ENCODE measurements around the gene IRAK3. TPM values are rescaled to one million over a fixed set of nuclear protein-coding genes. Genes with fewer than 3 reads are reported as not detected.
A peak's percentile ranks its signal among the peaks of the same experiment; 100 is the strongest.

Gene IRAK3, protein sequence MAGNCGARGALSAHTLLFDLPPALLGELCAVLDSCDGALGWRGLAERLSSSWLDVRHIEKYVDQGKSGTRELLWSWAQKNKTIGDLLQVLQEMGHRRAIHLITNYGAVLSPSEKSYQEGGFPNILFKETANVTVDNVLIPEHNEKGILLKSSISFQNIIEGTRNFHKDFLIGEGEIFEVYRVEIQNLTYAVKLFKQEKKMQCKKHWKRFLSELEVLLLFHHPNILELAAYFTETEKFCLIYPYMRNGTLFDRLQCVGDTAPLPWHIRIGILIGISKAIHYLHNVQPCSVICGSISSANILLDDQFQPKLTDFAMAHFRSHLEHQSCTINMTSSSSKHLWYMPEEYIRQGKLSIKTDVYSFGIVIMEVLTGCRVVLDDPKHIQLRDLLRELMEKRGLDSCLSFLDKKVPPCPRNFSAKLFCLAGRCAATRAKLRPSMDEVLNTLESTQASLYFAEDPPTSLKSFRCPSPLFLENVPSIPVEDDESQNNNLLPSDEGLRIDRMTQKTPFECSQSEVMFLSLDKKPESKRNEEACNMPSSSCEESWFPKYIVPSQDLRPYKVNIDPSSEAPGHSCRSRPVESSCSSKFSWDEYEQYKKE
- 10 to 100 TPM in 1 of 4 donors, 1 to 10 TPM in 3; 5.6 to 13.8 (median 6.7) TPM for total RNA-seq

DNA sequence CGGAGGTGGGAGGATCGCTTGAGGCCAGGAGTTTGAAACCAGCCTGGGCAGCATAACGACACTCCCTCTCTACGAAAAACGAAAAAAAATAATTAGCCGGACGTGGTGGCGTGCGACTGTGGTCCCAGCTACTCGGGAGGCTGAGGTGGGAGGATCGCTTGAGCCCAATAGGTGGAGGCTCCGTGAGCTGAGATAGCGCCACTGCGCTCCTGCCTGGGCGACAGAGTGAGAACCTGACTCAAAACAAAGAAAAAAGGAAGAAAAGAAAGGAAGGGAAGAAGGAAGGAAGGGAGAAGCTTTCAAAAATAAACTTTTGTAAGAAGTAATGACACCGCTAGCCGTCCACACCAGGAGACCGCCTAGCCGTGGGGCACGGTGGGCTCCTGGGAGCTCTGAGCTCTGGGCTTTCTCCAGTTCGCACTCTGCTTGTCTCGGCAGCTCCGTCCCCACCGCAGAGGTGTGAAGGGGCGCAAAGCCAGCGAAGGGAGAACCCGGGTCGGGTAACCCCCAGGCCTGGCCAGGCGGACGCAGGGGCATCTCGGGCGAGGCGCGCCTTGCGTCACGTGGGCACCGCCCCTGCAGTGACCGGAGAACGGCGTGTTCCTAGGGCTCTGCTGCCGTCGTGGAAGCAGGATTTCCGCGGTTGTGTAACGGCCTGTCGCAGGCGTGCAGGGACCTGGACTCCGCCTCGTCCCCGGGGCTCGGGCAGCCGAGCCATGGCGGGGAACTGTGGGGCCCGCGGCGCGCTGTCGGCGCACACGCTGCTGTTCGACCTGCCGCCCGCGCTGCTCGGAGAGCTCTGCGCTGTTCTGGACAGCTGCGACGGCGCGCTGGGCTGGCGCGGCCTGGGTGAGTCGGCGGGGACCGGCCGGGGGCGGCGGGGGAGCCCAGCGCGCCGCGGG, at the start of gene IRAK3:
TSS of gene IRAK3 (plus strand) at position 631 of the 902 bp plus-strand sequence. CDS start at position 717, 86 bp downstream.
- TF ChIP-seq, protein P1, sequence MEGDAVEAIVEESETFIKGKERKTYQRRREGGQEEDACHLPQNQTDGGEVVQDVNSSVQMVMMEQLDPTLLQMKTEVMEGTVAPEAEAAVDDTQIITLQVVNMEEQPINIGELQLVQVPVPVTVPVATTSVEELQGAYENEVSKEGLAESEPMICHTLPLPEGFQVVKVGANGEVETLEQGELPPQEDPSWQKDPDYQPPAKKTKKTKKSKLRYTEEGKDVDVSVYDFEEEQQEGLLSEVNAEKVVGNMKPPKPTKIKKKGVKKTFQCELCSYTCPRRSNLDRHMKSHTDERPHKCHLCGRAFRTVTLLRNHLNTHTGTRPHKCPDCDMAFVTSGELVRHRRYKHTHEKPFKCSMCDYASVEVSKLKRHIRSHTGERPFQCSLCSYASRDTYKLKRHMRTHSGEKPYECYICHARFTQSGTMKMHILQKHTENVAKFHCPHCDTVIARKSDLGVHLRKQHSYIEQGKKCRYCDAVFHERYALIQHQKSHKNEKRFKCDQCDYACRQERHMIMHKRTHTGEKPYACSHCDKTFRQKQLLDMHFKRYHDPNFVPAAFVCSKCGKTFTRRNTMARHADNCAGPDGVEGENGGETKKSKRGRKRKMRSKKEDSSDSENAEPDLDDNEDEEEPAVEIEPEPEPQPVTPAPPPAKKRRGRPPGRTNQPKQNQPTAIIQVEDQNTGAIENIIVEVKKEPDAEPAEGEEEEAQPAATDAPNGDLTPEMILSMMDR (IDR thresholded peaks at IDR 0.05) = no peak
- TF ChIP-seq POLR2A (IDR thresholded peaks at IDR 0.05) (peak; percentile 76), EP300 (IDR thresholded peaks at IDR 0.05; ENCODE audit: low read depth) (peak; percentile 90), POLR2AphosphoS5 (IDR thresholded peaks at IDR 0.05) (peak; percentile 85 to 92 (median 89))

DNA sequence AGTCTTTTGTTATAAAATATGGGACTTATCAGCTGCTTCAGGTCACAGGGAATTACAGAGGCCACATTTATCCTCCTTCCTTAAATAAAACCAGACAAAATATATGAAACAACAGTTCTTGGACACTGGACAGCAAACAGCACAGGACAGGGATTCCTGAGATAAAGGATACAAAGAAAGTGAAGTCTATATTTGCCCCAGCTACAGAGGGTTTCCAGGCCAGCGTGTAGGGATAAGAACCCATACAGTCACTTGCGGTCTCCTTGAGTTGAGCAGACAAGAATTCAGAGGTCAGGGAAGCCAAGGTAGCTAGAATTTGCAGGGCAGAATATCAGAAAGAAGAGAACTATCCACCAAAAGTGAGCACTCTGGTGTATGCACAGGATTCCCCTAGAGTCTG, 49.7 kb upstream of the IRAK3 start:
- in situ Hi-C loops (cut with MboI; ENCODE audit: low pct_ligation_motif_present in 1 of 4, low pct_unique_long_range_greater_than_20kb in 1 of 4, low sequenced_read_pairs in 3 of 4) = loop anchor here in 2 of 4 donors (25.0 kb wide), 2 partner anchors 148 to 273 kb away; no protein-coding TSS in a partner anchor

More for the DNA sequence above, at the start of gene IRAK3:
- in situ Hi-C loops (cut with MboI; ENCODE audit: low pct_ligation_motif_present in 1 of 4, low pct_unique_long_range_greater_than_20kb in 1 of 4, low sequenced_read_pairs in 3 of 4) (no loop called here), intact Hi-C loops (cut with DNase I; ENCODE audit: low total_unique reads) (no loop called here)
- Histone ChIP-seq H3K4me1 (peaks cover 0 to 6% (median 4%) of the 10 kb centered on the region in 4 donors), H3K27me3 (peaks cover 24% of the 10 kb centered on the region), H3K27ac (peak within 1 kb of the TSS; percentile 70 to 81 (median 77)), H3K9me3 (no peaks in the 10 kb centered on the region), H3K4me3 (peak within 1 kb of the TSS; percentile 2 to 47 (median 44)), H3K36me3 (no peaks in the 10 kb centered on the region)
- WGBS, 2 donors (ENCODE audit: low coverage in 1 of 2) = 27% methylated on average over 71 of the region's 82 CpGs; no CpG with 5 or more reads in 1 of the 2 donors
- peak; percentile 83 for DNase-seq

DNA sequence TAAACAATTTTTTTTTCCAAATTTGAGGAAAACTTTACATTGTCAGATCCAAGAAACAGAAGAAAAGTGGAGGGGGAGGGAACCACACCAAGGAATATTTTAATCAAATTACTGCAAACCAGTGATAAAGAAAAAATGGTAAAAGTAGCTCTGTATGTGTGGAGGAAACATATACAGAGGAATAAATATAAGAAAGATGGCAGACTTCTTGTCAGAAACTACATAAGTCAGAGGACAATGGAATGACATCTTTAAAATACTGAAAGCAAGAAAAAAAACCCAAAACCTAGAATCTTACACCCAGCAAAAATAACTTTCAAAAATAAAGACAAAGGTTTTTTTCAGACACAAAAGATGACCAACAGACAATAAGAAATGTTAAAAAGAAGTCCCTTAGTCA, 48.3 kb upstream of the IRAK3 start:
- peaks cover 0 to 58% (median 26%) of the 10 kb centered on the region in 4 donors for H3K36me3 ChIP-seq
- in situ Hi-C loops (cut with MboI; ENCODE audit: low pct_ligation_motif_present in 1 of 4, low pct_unique_long_range_greater_than_20kb in 1 of 4, low sequenced_read_pairs in 3 of 4) = loop anchor here in 2 of 4 donors (25.0 kb wide), 2 partner anchors 147 to 272 kb away; no protein-coding TSS in a partner anchor
- TF ChIP-seq POLR2A (IDR thresholded peaks at IDR 0.05) = no peak
- no peak for TF ChIP-seq POLR2AphosphoS5 (IDR thresholded peaks at IDR 0.05)
- TF ChIP-seq, protein P1 (IDR thresholded peaks at IDR 0.05) = no peak
- TF ChIP-seq EP300 (IDR thresholded peaks at IDR 0.05; ENCODE audit: low read depth) = no peak

More for the DNA sequence above, 49.7 kb upstream of the IRAK3 start:
- H3K36me3 ChIP-seq = peaks cover 0 to 58% (median 26%) of the 10 kb centered on the region in 4 donors
- DNase-seq = no peak
- H3K4me3 ChIP-seq = no peak overlapping the region
- TF ChIP-seq POLR2AphosphoS5 (IDR thresholded peaks at IDR 0.05) (no peak), EP300 (IDR thresholded peaks at IDR 0.05; ENCODE audit: low read depth) (no peak), POLR2A (IDR thresholded peaks at IDR 0.05) (no peak)
- TF ChIP-seq, protein P1 (IDR thresholded peaks at IDR 0.05) = no peak
- no peaks in the 10 kb centered on the region for H3K27me3 ChIP-seq
- peaks cover 15 to 17% of the 10 kb centered on the region in 2 donors for H3K9me3 ChIP-seq
- H3K27ac ChIP-seq = no peak overlapping the region
- intact Hi-C loops (cut with DNase I; ENCODE audit: low total_unique reads) = no loop called here
- 95% methylated on average over 2 of the region's 2 CpGs; no CpG with 5 or more reads in 1 of the 2 donors for WGBS, 2 donors (ENCODE audit: low coverage in 1 of 2)
- H3K4me1 ChIP-seq = peaks cover 0 to under 1% (median under 1%) of the 10 kb centered on the region in 4 donors

More for the DNA sequence above, 48.3 kb upstream of the IRAK3 start:
- no peak overlapping the region for H3K27ac ChIP-seq
- H3K27me3 ChIP-seq = no peaks in the 10 kb centered on the region
- H3K4me1 ChIP-seq = peaks cover 0 to 9% (median 6%) of the 10 kb centered on the region in 4 donors
- no peak overlapping the region for H3K4me3 ChIP-seq
- intact Hi-C loops (cut with DNase I; ENCODE audit: low total_unique reads) = no loop called here
- DNase-seq = no peak
- peaks cover 15 to 17% of the 10 kb centered on the region in 2 donors for H3K9me3 ChIP-seq
